Esophagus squamous epithelium (tissue), 4 donors: ENCODE measurements around the gene HDAC1.

Experiments
- CTCF ChIP-seq, 6 experiments: fragments of 450-650 bp in 4 of 6; fragments of 200-600 bp in 2 of 6; sonication (generic) in 2 of 6; IDR thresholded peaks; one replicate each; pipeline ENCODE4 v1.5.1; 2016 to 2019; ENCODE audit warnings: antibody characterized with exemption in 6 of 6, mild to moderate bottlenecking in 4 of 6, moderate library complexity in 4 of 6
- POLR2A ChIP-seq, 4 donors: fragments of 450-650 bp; IDR thresholded peaks; one replicate each; pipeline ENCODE4 v1.6.1; 2017; ENCODE audit warnings: antibody characterized with exemption in 4 of 4, mild to moderate bottlenecking in 4 of 4, moderate library complexity in 3 of 4

- TF ChIP-seq POLR2A (IDR thresholded peaks at IDR 0.05) (no peak), CTCF (IDR thresholded peaks at IDR 0.05) (no peak)
Observed at GRCh38 chr1:32341971-32342370, 50.1 kb downstream of the HDAC1 start.
